Skeletal muscle satellite cell (primary cell): Measurements from ENCODE around the gene MAP3K12.
A peak's percentile ranks its signal among the peaks of the same experiment; 100 is the strongest.

ENCODE experiments used
- H3K27me3 ChIP-seq: 2 replicates; pipeline ENCODE4 v1.7.0; 2013; ENCODE audit warnings: low read length; ENCODE audit not compliant: control insufficient read depth, insufficient read depth
- H3K36me3 ChIP-seq: 2 replicates; pipeline ENCODE4 v1.7.0; 2013; ENCODE audit warnings: mild to moderate bottlenecking, control low read depth, low read length; ENCODE audit not compliant: insufficient read depth
- H3K4me1 ChIP-seq: 2 replicates; pipeline ENCODE4 v1.7.0; 2013; ENCODE audit warnings: low read length; ENCODE audit not compliant: control insufficient read depth, insufficient read depth
- H3K4me2 ChIP-seq: 2 replicates; pipeline ENCODE4 v1.7.0; 2013; ENCODE audit warnings: mild to moderate bottlenecking, low read length
- H3K4me3 ChIP-seq: 2 replicates; pipeline ENCODE4 v1.7.0; 2013; ENCODE audit warnings: low read length
- H3K9ac ChIP-seq: 2 replicates; pipeline ENCODE4 v1.7.0; 2013; ENCODE audit warnings: mild to moderate bottlenecking, low read depth, low read length, moderate library complexity
- H3K9me3 ChIP-seq: replicated peaks from 2 replicates; pipeline ENCODE4 v1.7.0; 2013; ENCODE audit warnings: mild to moderate bottlenecking, control low read depth, low read length

MAP3K12 gene

GRCh38 chr12:53506450-53506785, 7.2 kb upstream of the MAP3K12 start:
- Histone ChIP-seq H3K9ac (peak overlapping the region; percentile 35), H3K4me1 (peaks cover 41% of the 10 kb centered on the region), H3K36me3 (peaks cover 38% of the 10 kb centered on the region), H3K4me3 (no peak overlapping the region), H3K4me2 (peak overlapping the region; percentile 42), H3K9me3 (no peaks in the 10 kb centered on the region), H3K27me3 (no peaks in the 10 kb centered on the region)

GRCh38 chr12:53505555-53506449, 6.5 kb upstream of the MAP3K12 start:
- peak overlapping the region; percentile 42 for H3K4me2 ChIP-seq
- H3K9me3 ChIP-seq = no peaks in the 10 kb centered on the region
- no peaks in the 10 kb centered on the region for H3K27me3 ChIP-seq
- H3K4me1 ChIP-seq = peaks cover 43% of the 10 kb centered on the region
- H3K36me3 ChIP-seq = peaks cover 35% of the 10 kb centered on the region
- no peak overlapping the region for H3K4me3 ChIP-seq
- peak overlapping the region; percentile 72 for H3K9ac ChIP-seq

GRCh38 chr12:53505086-53505485, 5.8 kb upstream of the MAP3K12 start:
- Histone ChIP-seq H3K4me1 (peaks cover 46% of the 10 kb centered on the region), H3K27me3 (no peaks in the 10 kb centered on the region), H3K36me3 (peaks cover 32% of the 10 kb centered on the region), H3K4me3 (no peak overlapping the region), H3K9me3 (no peaks in the 10 kb centered on the region), H3K4me2 (peak overlapping the region; percentile 17), H3K9ac (peak overlapping the region; percentile 72)

- no peaks in the 10 kb centered on the region for H3K27me3 ChIP-seq
- no peak overlapping the region for H3K9ac ChIP-seq
- H3K36me3 ChIP-seq = peaks cover 32% of the 10 kb centered on the region
- H3K9me3 ChIP-seq = no peaks in the 10 kb centered on the region
- H3K4me2 ChIP-seq = no peak overlapping the region
- peaks cover 51% of the 10 kb centered on the region for H3K4me1 ChIP-seq
- H3K4me3 ChIP-seq = no peak overlapping the region
Measured at GRCh38 chr12:53504004-53504920, 5.0 kb upstream of the MAP3K12 start.

- Histone ChIP-seq H3K36me3 (peaks cover 26% of the 10 kb centered on the region), H3K4me2 (no peak overlapping the region), H3K4me3 (no peak overlapping the region), H3K9me3 (no peaks in the 10 kb centered on the region), H3K27me3 (no peaks in the 10 kb centered on the region), H3K4me1 (peaks cover 56% of the 10 kb centered on the region), H3K9ac (no peak overlapping the region)
Measured at GRCh38 chr12:53502983-53503728, 3.9 kb upstream of the MAP3K12 start.

- H3K4me2 ChIP-seq = peak overlapping the region; percentile 96
- H3K27me3 ChIP-seq = no peaks in the 10 kb centered on the region
- H3K9ac ChIP-seq = peak overlapping the region; percentile 94
- peaks cover 58% of the 10 kb centered on the region for H3K4me1 ChIP-seq
- peaks cover 21% of the 10 kb centered on the region for H3K36me3 ChIP-seq
- no peaks in the 10 kb centered on the region for H3K9me3 ChIP-seq
- H3K4me3 ChIP-seq = peak overlapping the region; percentile 88
Measured at GRCh38 chr12:53502331-53502730, 3.1 kb upstream of the MAP3K12 start.

- Histone ChIP-seq H3K4me2 (peak overlapping the region; percentile 96), H3K9me3 (no peaks in the 10 kb centered on the region), H3K27me3 (no peaks in the 10 kb centered on the region), H3K4me3 (peak overlapping the region; percentile 88), H3K9ac (peak overlapping the region; percentile 94), H3K36me3 (peaks cover 14% of the 10 kb centered on the region), H3K4me1 (peaks cover 54% of the 10 kb centered on the region)
Measured at GRCh38 chr12:53501615-53502181, 2.4 kb upstream of the MAP3K12 start.

- peaks cover 54% of the 10 kb centered on the region for H3K4me1 ChIP-seq
Measured at GRCh38 chr12:53500776-53501614, 1.7 kb upstream of the MAP3K12 start, which contains the start of gene TARBP2. TARBP2 (plus strand) TSS chr12:53501283; CDS start chr12:53501409, 126 bp downstream.

GRCh38 chr12:53500142-53500775, 1.0 kb upstream of the MAP3K12 start:
- peaks cover 49% of the 10 kb centered on the region for H3K4me1 ChIP-seq
- H3K36me3 ChIP-seq = peaks cover 13% of the 10 kb centered on the region
- peak overlapping the region; percentile 90 for H3K9ac ChIP-seq
- peak overlapping the region; percentile 96 for H3K4me2 ChIP-seq
- H3K4me3 ChIP-seq = peak overlapping the region; percentile 76
- H3K27me3 ChIP-seq = no peaks in the 10 kb centered on the region
- H3K9me3 ChIP-seq = no peaks in the 10 kb centered on the region

More at GRCh38 chr12:53500776-53501614, 1.7 kb upstream of the MAP3K12 start, which contains the start of gene TARBP2:
- Histone ChIP-seq H3K4me2 (peak within 1 kb of the TSS; percentile 96), H3K27me3 (no peaks in the 10 kb centered on the region), H3K9me3 (no peaks in the 10 kb centered on the region), H3K36me3 (peaks cover 13% of the 10 kb centered on the region), H3K9ac (peak within 1 kb of the TSS; percentile 94), H3K4me3 (peak within 1 kb of the TSS; percentile 88)

GRCh38 chr12:53498235-53498630, 1.0 kb downstream of the MAP3K12 start:
- Histone ChIP-seq H3K4me3 (peak overlapping the region; percentile 76), H3K27me3 (no peaks in the 10 kb centered on the region), H3K9ac (no peak overlapping the region), H3K4me2 (peak overlapping the region; percentile 86), H3K36me3 (no peaks in the 10 kb centered on the region), H3K9me3 (no peaks in the 10 kb centered on the region), H3K4me1 (peaks cover 47% of the 10 kb centered on the region)
